ENCODE data around the gene EDIL3.
"Not testable (repeated sequence)": the region's sequence is repeated elsewhere in the genome, so short reads cannot be mapped to it uniquely, and the experiment has no call there.

The EDIL3 gene

GRCh38 chr5:84113246-84114105 lies 271.2 kb downstream of the EDIL3 start:
- no peak for FAIRE-seq
- DNase-seq (ENCODE audit: extremely low spot score, insufficient read length, low read depth), result no peak

GRCh38 chr5:84092738-84093137 lies 291.9 kb downstream of the EDIL3 start:
- FAIRE-seq (no peak), DNase-seq (ENCODE audit: extremely low spot score, insufficient read length, low read depth) (no peak)

- DNase-seq (ENCODE audit: extremely low spot score, insufficient read length, low read depth) (no peak), FAIRE-seq (no peak)
Observed at GRCh38 chr5:84091127-84091799, 293.4 kb downstream of the EDIL3 start.

- no peak for FAIRE-seq
- DNase-seq (ENCODE audit: extremely low spot score, insufficient read length, low read depth), result no peak
Observed at GRCh38 chr5:84088996-84089395, 295.7 kb downstream of the EDIL3 start.

GRCh38 chr5:84086511-84086910 lies 298.2 kb downstream of the EDIL3 start:
- FAIRE-seq (no peak), DNase-seq (ENCODE audit: extremely low spot score, insufficient read length, low read depth) (no peak)

GRCh38 chr5:84085387-84086041 lies 299.2 kb downstream of the EDIL3 start:
- FAIRE-seq, result no peak
- no peak for DNase-seq (ENCODE audit: extremely low spot score, insufficient read length, low read depth)

GRCh38 chr5:84080908-84081307 lies 303.8 kb downstream of the EDIL3 start:
- FAIRE-seq (no peak), DNase-seq (ENCODE audit: extremely low spot score, insufficient read length, low read depth) (no peak)

- FAIRE-seq (no peak), DNase-seq (ENCODE audit: extremely low spot score, insufficient read length, low read depth) (no peak)
Observed at GRCh38 chr5:84072339-84072738, 312.3 kb downstream of the EDIL3 start.

GRCh38 chr5:84069608-84070179 lies 315.0 kb downstream of the EDIL3 start:
- DNase-seq (ENCODE audit: extremely low spot score, insufficient read length, low read depth) (no peak), FAIRE-seq (no peak)

GRCh38 chr5:84063041-84063440 lies 321.6 kb downstream of the EDIL3 start:
- no peak for DNase-seq (ENCODE audit: extremely low spot score, insufficient read length, low read depth)
- no peak for FAIRE-seq

GRCh38 chr5:84059672-84060071 lies 325.0 kb downstream of the EDIL3 start:
- DNase-seq (ENCODE audit: extremely low spot score, insufficient read length, low read depth) (no peak), FAIRE-seq (no peak)

- DNase-seq (ENCODE audit: extremely low spot score, insufficient read length, low read depth) (no peak), FAIRE-seq (no peak)
Observed at GRCh38 chr5:84058561-84058960, 326.1 kb downstream of the EDIL3 start.

- FAIRE-seq (no peak), DNase-seq (ENCODE audit: extremely low spot score, insufficient read length, low read depth) (no peak)
Observed at GRCh38 chr5:84057211-84057610, 327.5 kb downstream of the EDIL3 start.

- DNase-seq (ENCODE audit: extremely low spot score, insufficient read length, low read depth), result no peak
Observed at GRCh38 chr5:84045964-84046363, 338.7 kb downstream of the EDIL3 start.

GRCh38 chr5:84036842-84037241 lies 347.8 kb downstream of the EDIL3 start:
- FAIRE-seq (no peak), DNase-seq (ENCODE audit: extremely low spot score, insufficient read length, low read depth) (no peak)

More at GRCh38 chr5:84045964-84046363, 338.7 kb downstream of the EDIL3 start:
- FAIRE-seq, result no peak

GRCh38 chr5:84032324-84032723 lies 352.4 kb downstream of the EDIL3 start:
- no peak for DNase-seq (ENCODE audit: extremely low spot score, insufficient read length, low read depth)
- FAIRE-seq, result no peak

- DNase-seq (ENCODE audit: extremely low spot score, insufficient read length, low read depth) (no peak), FAIRE-seq (no peak)
Observed at GRCh38 chr5:84028093-84028492, 356.6 kb downstream of the EDIL3 start.

GRCh38 chr5:84018521-84018920 lies 366.2 kb downstream of the EDIL3 start:
- not testable (repeated sequence) for FAIRE-seq; DNase-seq (ENCODE audit: extremely low spot score, insufficient read length, low read depth)

- FAIRE-seq (no peak), DNase-seq (ENCODE audit: extremely low spot score, insufficient read length, low read depth) (no peak)
Observed at GRCh38 chr5:84017523-84018172, 367.0 kb downstream of the EDIL3 start.

GRCh38 chr5:84016085-84016484 lies 368.6 kb downstream of the EDIL3 start:
- DNase-seq (ENCODE audit: extremely low spot score, insufficient read length, low read depth) (no peak), FAIRE-seq (no peak)

All from GM18507 (cell line).